ENCODE results near the gene GOLGA6B.
"Not testable (repeated sequence)": the region's sequence is repeated elsewhere in the genome, so short reads cannot be mapped to it uniquely, and the experiment has no call there.

GRCh38 chr15:72648631-72649253, 5.8 kb upstream of the GOLGA6B start:
- TF ChIP-seq CTCF (conservative IDR thresholded peaks at IDR 0.05; ENCODE audit: low read depth, low read length); ELK1 (IDR thresholded peaks at IDR 0.05; ENCODE audit: borderline replicate concordance, low read depth, low read length); SMC3 (IDR thresholded peaks at IDR 0.05; ENCODE audit: low read depth, low read length); RCOR1 (IDR thresholded peaks at IDR 0.05; ENCODE audit: insufficient replicate concordance, low read length); USF2 (IDR thresholded peaks at IDR 0.05; ENCODE audit: low read depth, low read length); POLR2A (IDR thresholded peaks at IDR 0.05; ENCODE audit: low read depth, low read length); FOS (IDR thresholded peaks at IDR 0.05; ENCODE audit: low read depth, low read length); BHLHE40 (IDR thresholded peaks at IDR 0.05; ENCODE audit: low read depth, low read length): not testable (repeated sequence)

Data from IMR-90 (cell line).